Lower leg skin (tissue), 4 donors: Measurements from ENCODE around the gene GLB1L2. TPM values are rescaled to one million over a fixed set of nuclear protein-coding genes. Genes with fewer than 3 reads are reported as not detected.

ENCODE experiments used
- DNase-seq, 2 donors: peaks; one replicate each; pipeline ENCODE4 v3.0.0-alpha.2; 2019; ENCODE audit warnings: low spot score in 2 of 2
- H3K4me3 ChIP-seq: fragments of 200-600 bp; sonication (generic); 2 replicates; pipeline ENCODE4 v1.5.1; 2017; ENCODE audit warnings: mild to moderate bottlenecking, low read depth; ENCODE audit not compliant: poor library complexity, severe bottlenecking
- CTCF ChIP-seq, 3 donors: fragments of 450-650 bp; IDR thresholded peaks; one replicate each; pipeline ENCODE4 v1.5.1; 2016; ENCODE audit warnings: antibody characterized with exemption in 3 of 3, mild to moderate bottlenecking in 3 of 3, moderate library complexity in 2 of 3
- POLR2A ChIP-seq, 2 donors: fragments of 450-650 bp; IDR thresholded peaks; one replicate each; pipeline ENCODE4 v1.6.1; 2016 to 2017; ENCODE audit warnings: antibody characterized with exemption in 2 of 2, mild to moderate bottlenecking in 1 of 2, moderate library complexity in 1 of 2
- WGBS, 2 donors: methylation state at CpG; one replicate each; pipeline ENCODE4 v1.1.5; 2018; 5-methylcytosine and 5-hydroxymethylcytosine counted together
- intact Hi-C: fragments of 100-400 bp; cut with DNase I; formaldehyde crosslinking; loops from one replicate; pipeline ENCODE4 v1.15.0; 2023; ENCODE audit warnings: low total_unique reads
- total RNA-seq, 4 donors: library from RNA; depleted of rRNA; stranded (reverse); fragments of >200 nt; gene quantifications; one replicate each; pipeline ENCODE4 v1.1.0, GENCODE V29; 2016

The GLB1L2 gene
- total RNA-seq, 4 donors from 2014 or later: 9.1 to 21.6 (median 15.1) TPM

- intact Hi-C loops: no loop called here
- 82 to 85% methylated on average over 10 of the region's 10 CpGs for WGBS, 2 donors
Measured at GRCh38 chr11:134347441-134347840, 15.7 kb downstream of the GLB1L2 start.

GRCh38 chr11:134349109-134349801 lies 17.5 kb downstream of the GLB1L2 start:
- H3K4me3 ChIP-seq: no peak overlapping the region
- intact Hi-C loops: no loop called here
- no peak for DNase-seq
- TF ChIP-seq CTCF (IDR thresholded peaks at IDR 0.05) (no peak), POLR2A (IDR thresholded peaks at IDR 0.05) (no peak)
- WGBS, 2 donors: 63 to 70% methylated on average over 6 of the region's 6 CpGs

More at GRCh38 chr11:134347441-134347840, 15.7 kb downstream of the GLB1L2 start:
- TF ChIP-seq POLR2A (IDR thresholded peaks at IDR 0.05): no peak
- no peak for TF ChIP-seq CTCF (IDR thresholded peaks at IDR 0.05)
- no peak overlapping the region for H3K4me3 ChIP-seq
- peak in 1 of 2 donors; percentile 50 for DNase-seq

- peak in 1 of 2 donors; percentile 52 for DNase-seq
- no peak overlapping the region for H3K4me3 ChIP-seq
- WGBS, 2 donors: 89 to 94% methylated on average over 10 of the region's 10 CpGs
- no peak for TF ChIP-seq CTCF (IDR thresholded peaks at IDR 0.05)
- no peak for TF ChIP-seq POLR2A (IDR thresholded peaks at IDR 0.05)
- intact Hi-C loops: no loop called here
Measured at GRCh38 chr11:134349802-134350355, 18.1 kb downstream of the GLB1L2 start.

- intact Hi-C loops: no loop called here
- DNase-seq: peak in 1 of 2 donors; percentile 49
- 93 to 95% methylated on average over 9 of the region's 9 CpGs for WGBS, 2 donors
- H3K4me3 ChIP-seq: no peak overlapping the region
- TF ChIP-seq CTCF (IDR thresholded peaks at IDR 0.05): no peak
- no peak for TF ChIP-seq POLR2A (IDR thresholded peaks at IDR 0.05)
Measured at GRCh38 chr11:134350381-134350780, 18.6 kb downstream of the GLB1L2 start.

- 81 to 85% methylated on average over 2 of the region's 2 CpGs for WGBS, 2 donors
- no peak for DNase-seq
- intact Hi-C loops: no loop called here
- TF ChIP-seq POLR2A (IDR thresholded peaks at IDR 0.05) (no peak), CTCF (IDR thresholded peaks at IDR 0.05) (no peak)
- no peak overlapping the region for H3K4me3 ChIP-seq
Measured at GRCh38 chr11:134352111-134352510, 20.3 kb downstream of the GLB1L2 start.
